Measurements from ENCODE around the gene CALCOCO2.

GRCh38 chr17:48871551-48872351 lies 40.9 kb downstream of the CALCOCO2 start:
- TF ChIP-seq CTCF (conservative IDR thresholded peaks at IDR 0.05 in 1 of 2, IDR thresholded peaks at IDR 0.05 in 1 of 2; ENCODE audit: extremely low read depth in 1 of 2, insufficient read depth in 1 of 2, low read depth in 1 of 2, low read length in 2 of 2) (no peak), EZH2 (IDR thresholded peaks at IDR 0.05; ENCODE audit: borderline replicate concordance, low read length) (no peak)

Measured in mammary epithelial cell (primary cell).